K562 (cell line): ENCODE measurements around the gene NOX1. TPM values are rescaled to one million over a fixed set of nuclear protein-coding genes. Genes with fewer than 3 reads are reported as not detected.

Experiments used
- CCAR2 ChIP-seq: fragments of 200-400 bp; formaldehyde crosslinking; IDR thresholded peaks from 2 replicates; pipeline ENCODE4 v1.6.1; 2017; ENCODE audit warnings: mild to moderate bottlenecking, low read depth, low read length
- KLF1 ChIP-seq: fragments of 450-650 bp; IDR thresholded peaks from 2 replicates; pipeline ENCODE4 v1.6.1; 2016; ENCODE audit warnings: missing genetic modification characterization, missing compliant biosample characterization
- RUNX1 ChIP-seq: sonication (generic); IDR thresholded peaks from 2 replicates; pipeline ENCODE4 v1.6.1; 2016; ENCODE audit warnings: antibody characterized with exemption, low read depth
- U2AF1 ChIP-seq: fragments of 200-400 bp; formaldehyde crosslinking; optimal IDR thresholded peaks from 2 replicates; pipeline ENCODE3; 2017; ENCODE audit warnings: mild to moderate bottlenecking, low read depth, low read length, moderate library complexity
- ZBTB17 ChIP-seq: fragments of 450-650 bp; formaldehyde crosslinking; IDR thresholded peaks from 2 replicates; pipeline ENCODE4 v1.4.0; 2020; ENCODE audit warnings: mild to moderate bottlenecking
- ZFPM2 ChIP-seq: fragments of 250-450 bp; sonication (Bioruptor Pico); IDR thresholded peaks from 2 replicates; pipeline ENCODE4 v1.5.1; 2022; ENCODE audit warnings: mild to moderate bottlenecking
- polyA plus RNA-seq, 8 experiments: library from polyadenylated mRNA; depleted of rRNA in 4 of 8; stranded (reverse) in 5 of 8; unstranded in 3 of 8; fragments of >200 nt; fragmentation: Nextera tagmentation in 2 of 8; fragmentation: Illumina TruSeq in 1 of 8; extraction: Ambion mirVana in 2 of 8; extraction: Trizol in 1 of 8; gene quantifications; 2 replicates each; pipeline versions ENCODE4 v1.2.1 to v1.2.3, GENCODE V29; 2011 to 2014; ENCODE audit warnings: inconsistent platforms in 1 of 8, missing spikeins in 1 of 8
- total RNA-seq, 7 experiments: library from RNA; depleted of rRNA in 6 of 7; stranded (reverse); fragments of >200 nt in 6 of 7; fragmentation: Illumina TruSeq in 2 of 7; extraction: Trizol in 2 of 7; gene quantifications; 2 replicates each; pipeline versions ENCODE4 v1.2.1 to v1.2.3, GENCODE V29; 2011 to 2021; ENCODE audit warnings: low replicate concordance in 1 of 7
- TF ChIP-seq, protein P1 (sequence below): fragments of 250-450 bp; sonication (Bioruptor Pico); IDR thresholded peaks from 2 replicates; pipeline ENCODE4 v1.4.0; 2020; ENCODE audit warnings: mild to moderate bottlenecking, moderate library complexity
- TF ChIP-seq, protein P2 (sequence below): fragments of 200-600 bp; sonication (generic); IDR thresholded peaks from one replicate; pipeline ENCODE4 v1.6.1; 2012; ENCODE audit warnings: mild to moderate bottlenecking, low read depth, low read length, inconsistent platforms
- TF ChIP-seq, protein P3 (sequence below), 2 experiments: IDR thresholded peaks in 1 of 2; conservative IDR thresholded peaks in 1 of 2; 2 replicates each; pipeline ENCODE4 v1.6.1; 2016; ENCODE audit warnings: low read depth in 2 of 2, mild to moderate bottlenecking in 1 of 2, missing compliant biosample characterization in 1 of 2, missing genetic modification characterization in 1 of 2, moderate library complexity in 1 of 2
- TF ChIP-seq, protein P4 (sequence below): IDR thresholded peaks from 2 replicates; pipeline ENCODE4 v1.6.1; 2011; ENCODE audit not compliant: insufficient read length; ENCODE audit errors: extremely low read depth

Gene NOX1
- total and polyA plus RNA-seq, 9 of the 15 experiments (the other 6 are each of a cell fraction or from before 2014, with no cell fraction given), result 0.01 TPM; not detected in 8

DNA sequence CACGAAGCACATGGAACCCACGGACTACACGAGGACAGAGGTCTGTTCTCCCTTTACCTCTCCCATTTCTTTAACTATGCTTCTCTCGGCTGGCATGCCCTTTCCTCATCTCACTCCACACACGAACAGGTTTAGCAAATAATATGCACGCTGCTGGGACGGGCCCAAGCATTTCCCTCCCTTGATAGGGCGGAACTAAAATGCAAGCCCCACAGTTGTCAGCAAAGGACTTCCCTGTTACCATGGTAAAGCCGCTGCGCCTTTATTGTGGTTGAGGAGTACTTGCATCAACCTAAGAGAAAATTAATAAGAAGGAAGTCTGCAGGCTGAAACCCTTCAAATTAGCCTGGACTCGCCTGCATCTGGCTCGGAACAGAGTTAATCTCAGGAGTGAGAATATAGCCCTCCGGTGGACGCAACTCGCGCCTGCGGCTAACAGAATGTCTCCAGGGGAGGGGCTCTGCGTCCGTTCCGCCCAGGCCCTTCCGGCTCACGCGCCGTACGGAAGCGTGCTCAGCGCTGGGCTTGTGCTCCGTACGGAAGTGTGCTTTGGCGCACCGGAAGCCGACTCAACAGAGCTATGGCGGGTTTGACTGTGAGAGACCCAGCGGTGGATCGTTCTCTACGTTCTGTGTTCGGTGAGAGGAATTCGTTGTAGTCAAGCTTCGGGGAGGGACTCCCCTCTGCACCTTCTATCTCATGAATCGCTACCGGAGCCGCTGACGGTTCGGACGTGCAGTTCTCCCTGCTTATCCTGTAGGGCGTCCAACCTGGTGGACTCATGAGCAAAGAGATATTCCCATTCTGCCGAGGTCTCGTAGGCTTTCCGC lies 54.1 kb downstream of the NOX1 start, which contains the start of gene CSTF2 (continued):
- TF ChIP-seq, protein P1, sequence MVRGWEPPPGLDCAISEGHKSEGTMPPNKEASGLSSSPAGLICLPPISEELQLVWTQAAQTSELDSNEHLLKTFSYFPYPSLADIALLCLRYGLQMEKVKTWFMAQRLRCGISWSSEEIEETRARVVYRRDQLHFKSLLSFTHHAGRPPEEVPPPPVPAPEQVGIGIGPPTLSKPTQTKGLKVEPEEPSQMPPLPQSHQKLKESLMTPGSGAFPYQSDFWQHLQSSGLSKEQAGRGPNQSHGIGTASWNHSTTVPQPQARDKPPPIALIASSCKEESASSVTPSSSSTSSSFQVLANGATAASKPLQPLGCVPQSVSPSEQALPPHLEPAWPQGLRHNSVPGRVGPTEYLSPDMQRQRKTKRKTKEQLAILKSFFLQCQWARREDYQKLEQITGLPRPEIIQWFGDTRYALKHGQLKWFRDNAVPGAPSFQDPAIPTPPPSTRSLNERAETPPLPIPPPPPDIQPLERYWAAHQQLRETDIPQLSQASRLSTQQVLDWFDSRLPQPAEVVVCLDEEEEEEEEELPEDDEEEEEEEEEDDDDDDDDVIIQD (CRISPR knock-in tag), result no peak
- TF ChIP-seq KLF1 (tag) (no peak), ZBTB17 (CRISPR knock-in tag) (no peak), U2AF1 (no peak), RUNX1 (no peak), CCAR2 (no peak), ZFPM2 (no peak)
- TF ChIP-seq, protein P2, sequence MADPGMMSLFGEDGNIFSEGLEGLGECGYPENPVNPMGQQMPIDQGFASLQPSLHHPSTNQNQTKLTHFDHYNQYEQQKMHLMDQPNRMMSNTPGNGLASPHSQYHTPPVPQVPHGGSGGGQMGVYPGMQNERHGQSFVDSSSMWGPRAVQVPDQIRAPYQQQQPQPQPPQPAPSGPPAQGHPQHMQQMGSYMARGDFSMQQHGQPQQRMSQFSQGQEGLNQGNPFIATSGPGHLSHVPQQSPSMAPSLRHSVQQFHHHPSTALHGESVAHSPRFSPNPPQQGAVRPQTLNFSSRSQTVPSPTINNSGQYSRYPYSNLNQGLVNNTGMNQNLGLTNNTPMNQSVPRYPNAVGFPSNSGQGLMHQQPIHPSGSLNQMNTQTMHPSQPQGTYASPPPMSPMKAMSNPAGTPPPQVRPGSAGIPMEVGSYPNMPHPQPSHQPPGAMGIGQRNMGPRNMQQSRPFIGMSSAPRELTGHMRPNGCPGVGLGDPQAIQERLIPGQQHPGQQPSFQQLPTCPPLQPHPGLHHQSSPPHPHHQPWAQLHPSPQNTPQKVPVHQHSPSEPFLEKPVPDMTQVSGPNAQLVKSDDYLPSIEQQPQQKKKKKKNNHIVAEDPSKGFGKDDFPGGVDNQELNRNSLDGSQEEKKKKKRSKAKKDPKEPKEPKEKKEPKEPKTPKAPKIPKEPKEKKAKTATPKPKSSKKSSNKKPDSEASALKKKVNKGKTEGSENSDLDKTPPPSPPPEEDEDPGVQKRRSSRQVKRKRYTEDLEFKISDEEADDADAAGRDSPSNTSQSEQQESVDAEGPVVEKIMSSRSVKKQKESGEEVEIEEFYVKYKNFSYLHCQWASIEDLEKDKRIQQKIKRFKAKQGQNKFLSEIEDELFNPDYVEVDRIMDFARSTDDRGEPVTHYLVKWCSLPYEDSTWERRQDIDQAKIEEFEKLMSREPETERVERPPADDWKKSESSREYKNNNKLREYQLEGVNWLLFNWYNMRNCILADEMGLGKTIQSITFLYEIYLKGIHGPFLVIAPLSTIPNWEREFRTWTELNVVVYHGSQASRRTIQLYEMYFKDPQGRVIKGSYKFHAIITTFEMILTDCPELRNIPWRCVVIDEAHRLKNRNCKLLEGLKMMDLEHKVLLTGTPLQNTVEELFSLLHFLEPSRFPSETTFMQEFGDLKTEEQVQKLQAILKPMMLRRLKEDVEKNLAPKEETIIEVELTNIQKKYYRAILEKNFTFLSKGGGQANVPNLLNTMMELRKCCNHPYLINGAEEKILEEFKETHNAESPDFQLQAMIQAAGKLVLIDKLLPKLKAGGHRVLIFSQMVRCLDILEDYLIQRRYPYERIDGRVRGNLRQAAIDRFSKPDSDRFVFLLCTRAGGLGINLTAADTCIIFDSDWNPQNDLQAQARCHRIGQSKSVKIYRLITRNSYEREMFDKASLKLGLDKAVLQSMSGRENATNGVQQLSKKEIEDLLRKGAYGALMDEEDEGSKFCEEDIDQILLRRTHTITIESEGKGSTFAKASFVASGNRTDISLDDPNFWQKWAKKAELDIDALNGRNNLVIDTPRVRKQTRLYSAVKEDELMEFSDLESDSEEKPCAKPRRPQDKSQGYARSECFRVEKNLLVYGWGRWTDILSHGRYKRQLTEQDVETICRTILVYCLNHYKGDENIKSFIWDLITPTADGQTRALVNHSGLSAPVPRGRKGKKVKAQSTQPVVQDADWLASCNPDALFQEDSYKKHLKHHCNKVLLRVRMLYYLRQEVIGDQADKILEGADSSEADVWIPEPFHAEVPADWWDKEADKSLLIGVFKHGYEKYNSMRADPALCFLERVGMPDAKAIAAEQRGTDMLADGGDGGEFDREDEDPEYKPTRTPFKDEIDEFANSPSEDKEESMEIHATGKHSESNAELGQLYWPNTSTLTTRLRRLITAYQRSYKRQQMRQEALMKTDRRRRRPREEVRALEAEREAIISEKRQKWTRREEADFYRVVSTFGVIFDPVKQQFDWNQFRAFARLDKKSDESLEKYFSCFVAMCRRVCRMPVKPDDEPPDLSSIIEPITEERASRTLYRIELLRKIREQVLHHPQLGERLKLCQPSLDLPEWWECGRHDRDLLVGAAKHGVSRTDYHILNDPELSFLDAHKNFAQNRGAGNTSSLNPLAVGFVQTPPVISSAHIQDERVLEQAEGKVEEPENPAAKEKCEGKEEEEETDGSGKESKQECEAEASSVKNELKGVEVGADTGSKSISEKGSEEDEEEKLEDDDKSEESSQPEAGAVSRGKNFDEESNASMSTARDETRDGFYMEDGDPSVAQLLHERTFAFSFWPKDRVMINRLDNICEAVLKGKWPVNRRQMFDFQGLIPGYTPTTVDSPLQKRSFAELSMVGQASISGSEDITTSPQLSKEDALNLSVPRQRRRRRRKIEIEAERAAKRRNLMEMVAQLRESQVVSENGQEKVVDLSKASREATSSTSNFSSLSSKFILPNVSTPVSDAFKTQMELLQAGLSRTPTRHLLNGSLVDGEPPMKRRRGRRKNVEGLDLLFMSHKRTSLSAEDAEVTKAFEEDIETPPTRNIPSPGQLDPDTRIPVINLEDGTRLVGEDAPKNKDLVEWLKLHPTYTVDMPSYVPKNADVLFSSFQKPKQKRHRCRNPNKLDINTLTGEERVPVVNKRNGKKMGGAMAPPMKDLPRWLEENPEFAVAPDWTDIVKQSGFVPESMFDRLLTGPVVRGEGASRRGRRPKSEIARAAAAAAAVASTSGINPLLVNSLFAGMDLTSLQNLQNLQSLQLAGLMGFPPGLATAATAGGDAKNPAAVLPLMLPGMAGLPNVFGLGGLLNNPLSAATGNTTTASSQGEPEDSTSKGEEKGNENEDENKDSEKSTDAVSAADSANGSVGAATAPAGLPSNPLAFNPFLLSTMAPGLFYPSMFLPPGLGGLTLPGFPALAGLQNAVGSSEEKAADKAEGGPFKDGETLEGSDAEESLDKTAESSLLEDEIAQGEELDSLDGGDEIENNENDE, result no peak
- TF ChIP-seq, protein P3, sequence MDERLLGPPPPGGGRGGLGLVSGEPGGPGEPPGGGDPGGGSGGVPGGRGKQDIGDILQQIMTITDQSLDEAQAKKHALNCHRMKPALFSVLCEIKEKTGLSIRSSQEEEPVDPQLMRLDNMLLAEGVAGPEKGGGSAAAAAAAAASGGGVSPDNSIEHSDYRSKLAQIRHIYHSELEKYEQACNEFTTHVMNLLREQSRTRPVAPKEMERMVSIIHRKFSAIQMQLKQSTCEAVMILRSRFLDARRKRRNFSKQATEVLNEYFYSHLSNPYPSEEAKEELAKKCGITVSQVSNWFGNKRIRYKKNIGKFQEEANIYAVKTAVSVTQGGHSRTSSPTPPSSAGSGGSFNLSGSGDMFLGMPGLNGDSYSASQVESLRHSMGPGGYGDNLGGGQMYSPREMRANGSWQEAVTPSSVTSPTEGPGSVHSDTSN (CRISPR knock-in tag; IDR thresholded peaks at IDR 0.05; ENCODE audit: low read depth), result no peak
- TF ChIP-seq, protein P3 (tag; conservative IDR thresholded peaks at IDR 0.05; ENCODE audit: low read depth), result no peak
- TF ChIP-seq, protein P4, sequence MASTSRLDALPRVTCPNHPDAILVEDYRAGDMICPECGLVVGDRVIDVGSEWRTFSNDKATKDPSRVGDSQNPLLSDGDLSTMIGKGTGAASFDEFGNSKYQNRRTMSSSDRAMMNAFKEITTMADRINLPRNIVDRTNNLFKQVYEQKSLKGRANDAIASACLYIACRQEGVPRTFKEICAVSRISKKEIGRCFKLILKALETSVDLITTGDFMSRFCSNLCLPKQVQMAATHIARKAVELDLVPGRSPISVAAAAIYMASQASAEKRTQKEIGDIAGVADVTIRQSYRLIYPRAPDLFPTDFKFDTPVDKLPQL, result no peak
